Ishikawa (cell line): ENCODE data around the gene ATG5.

Source experiments
- EP300 ChIP-seq: IDR thresholded peaks from 2 replicates; pipeline ENCODE4 v1.6.1; 2012; ENCODE audit warnings: borderline replicate concordance
- TAF1 ChIP-seq: IDR thresholded peaks from 2 replicates; pipeline ENCODE4 v1.6.1; 2012; ENCODE audit warnings: low read depth, mild to moderate bottlenecking

GRCh38 chr6:106247733-106248132 is 77.8 kb downstream of the ATG5 start:
- TF ChIP-seq EP300 (no peak), TAF1 (no peak)
